GM12878 (cell line): ENCODE data around the gene ARFGAP3. TPM values are rescaled to one million over a fixed set of nuclear protein-coding genes. Genes with fewer than 3 reads are reported as not detected.
"Not testable (repeated sequence)": the region's sequence is repeated elsewhere in the genome, so short reads cannot be mapped to it uniquely, and the experiment has no call there.

Experiments
- ATAC-seq: fragments of 200-7000 bp; cut with Tn5 transposase; 3 replicates; pipeline ENCODE4 v1.9.1; 2020; ENCODE audit warnings: mild to moderate bottlenecking, moderate library complexity
- BruUV-seq: library from RNA; stranded (reverse); fragments of 400-500 nt; replicated peaks from 2 replicates; lab custom pipeline; 2021; lab: Mats Ljungman, UMichigan
- CTCF ChIA-PET: fragments of 300-600 bp; sonication (Branson Sonifier 250); formaldehyde crosslinking; extraction: SDS; loops from one replicate; lab custom pipeline; 2021; ENCODE audit warnings: inconsistent platforms; lab: Yijun Ruan, JAX
- POLR2A ChIA-PET: fragments of 350-600 bp; formaldehyde crosslinking; extraction: SDS; loops from one replicate; lab custom pipeline; 2021; ENCODE audit warnings: inconsistent platforms; lab: Charles Lee
- RAD21 ChIA-PET: fragments of 300-600 bp; sonication (Branson Sonifier 250); formaldehyde crosslinking; loops from one replicate; lab custom pipeline; 2023; ENCODE audit warnings: antibody characterized with exemption; ENCODE audit not compliant: unreplicated experiment; lab: Charles Lee
- SMC1A ChIA-PET: fragments of 300-600 bp; sonication (Branson Sonifier 250); formaldehyde crosslinking; loops from one replicate; lab custom pipeline; 2023; ENCODE audit not compliant: unreplicated experiment, uncharacterized antibody; lab: Charles Lee
- DNase-seq: peaks from one replicate; pipeline ENCODE4 v3.0.0-alpha.2; 2011; ENCODE audit warnings: low read depth, low spot score
- FAIRE-seq: peaks from 3 replicates; lab custom pipeline; 2011; peaks lifted over from hg19 to GRCh38; lab: Jason Lieb, UNC
- H2AFZ ChIP-seq: 2 replicates; pipeline ENCODE4 v1.6.0; 2011; ENCODE audit warnings: low read depth, low read length, control low read depth; ENCODE audit not compliant: control insufficient read depth
- H3K27ac ChIP-seq: 2 replicates; pipeline ENCODE4 v1.5.1; 2011; ENCODE audit warnings: control low read depth; ENCODE audit not compliant: control insufficient read depth, insufficient read depth
- H3K27me3 ChIP-seq, 2 experiments: replicated peaks in 1 of 2; 2 replicates each; pipeline versions ENCODE4 v1.6.0 to v1.6.1; 2011; ENCODE audit warnings: low read length in 1 of 2; ENCODE audit not compliant: control insufficient read depth in 2 of 2, insufficient read depth in 2 of 2
- H3K36me3 ChIP-seq, 2 experiments: 2 replicates each; pipeline ENCODE4 v1.5.1; 2011; ENCODE audit warnings: low read length in 1 of 2; ENCODE audit not compliant: control insufficient read depth in 2 of 2, insufficient read depth in 2 of 2
- H3K4me1 ChIP-seq: 2 replicates; pipeline ENCODE4 v1.6.1; 2011; ENCODE audit warnings: mild to moderate bottlenecking, low read length, moderate library complexity, mixed read lengths; ENCODE audit not compliant: control insufficient read depth, insufficient read depth
- H3K4me2 ChIP-seq: 2 replicates; pipeline ENCODE4 v1.6.0; 2011; ENCODE audit warnings: control low read depth; ENCODE audit not compliant: control insufficient read depth, insufficient read depth
- H3K4me3 ChIP-seq: fragments of 200-600 bp; sonication (generic); 2 replicates; pipeline ENCODE4 v1.5.1; 2016
- H3K79me2 ChIP-seq: 2 replicates; pipeline ENCODE4 v1.6.0; 2011; ENCODE audit warnings: low read length; ENCODE audit not compliant: control insufficient read depth, insufficient read depth
- H3K9ac ChIP-seq: 2 replicates; pipeline ENCODE4 v1.8.0; 2011; ENCODE audit warnings: low read length, control low read depth, mixed read lengths; ENCODE audit not compliant: control insufficient read depth, insufficient read depth
- H3K9me3 ChIP-seq: replicated peaks from 3 replicates; pipeline ENCODE4 v1.5.1; 2011; ENCODE audit warnings: mild to moderate bottlenecking, low read length; ENCODE audit not compliant: control insufficient read depth, insufficient read depth
- H4K20me1 ChIP-seq: 2 replicates; pipeline ENCODE4 v1.6.0; 2011; ENCODE audit not compliant: control insufficient read depth, insufficient read depth
- BCL11A ChIP-seq: IDR thresholded peaks from 2 replicates; pipeline ENCODE4 v1.6.1; 2011; ENCODE audit warnings: low read depth, low read length
- EED ChIP-seq: sonication (generic); IDR thresholded peaks from 2 replicates; pipeline ENCODE4 v1.6.1; 2016; ENCODE audit warnings: antibody characterized with exemption, low read depth
- GATAD2B ChIP-seq: fragments of 450-650 bp; conservative IDR thresholded peaks from 2 replicates; pipeline ENCODE4 v1.6.1; 2017; ENCODE audit warnings: low read depth, mild to moderate bottlenecking, moderate library complexity
- SPI1 ChIP-seq: IDR thresholded peaks from 2 replicates; pipeline ENCODE4 v1.6.1; 2011; ENCODE audit warnings: low read depth, mild to moderate bottlenecking, low read length, moderate library complexity, borderline replicate concordance; ENCODE audit not compliant: insufficient read depth
- WGBS: methylation state at CpG from one replicate; pipeline ENCODE4 v1.1.6; 2016; ENCODE audit warnings: low lambda C conversion rate; ENCODE audit not compliant: insufficient replicate concordance, insufficient coverage; ENCODE audit errors: missing lambda C conversion rate; 5-methylcytosine and 5-hydroxymethylcytosine counted together
- in situ Hi-C: fragments of 300-500 bp; cut with MboI; formaldehyde crosslinking; loops from 9 replicates; pipeline ENCODE4 v1.14.3; 2018; ENCODE audit warnings: mixed read lengths
- intact Hi-C: fragments of 100-400 bp; cut with micrococcal nuclease; formaldehyde crosslinking; loops from one replicate; pipeline ENCODE4 v1.14.2; 2022; ENCODE audit not compliant: unreplicated experiment
- polyA plus RNA-seq, 11 experiments: library from polyadenylated mRNA; depleted of rRNA in 4 of 11; unstranded in 6 of 11; stranded (reverse) in 5 of 11; fragments of >200 nt; fragmentation: Nextera tagmentation in 4 of 11; fragmentation: Illumina TruSeq in 1 of 11; extraction: Ambion mirVana in 4 of 11; extraction: Trizol in 1 of 11; gene quantifications; 1 replicate in 1 of 11; 2 replicates in 10 of 11; pipeline versions ENCODE4 v1.2.1 to v1.2.3, GENCODE V29; 2011 to 2016; ENCODE audit warnings: inconsistent platforms in 2 of 11, missing spikeins in 2 of 11, low read depth in 1 of 11
- total RNA-seq, 4 experiments: library from RNA; depleted of rRNA in 3 of 4; stranded (reverse); fragments of >200 nt in 3 of 4; fragmentation: Illumina TruSeq in 1 of 4; extraction: Trizol in 1 of 4; gene quantifications; 2 replicates each; pipeline versions ENCODE4 v1.2.1 to v1.2.3, GENCODE V29; 2013 to 2021
- TF ChIP-seq, protein P1 (sequence below): fragments of 450-650 bp; IDR thresholded peaks from 2 replicates; pipeline ENCODE4 v1.6.1; 2018; ENCODE audit warnings: mild to moderate bottlenecking, low read depth, moderate library complexity; ENCODE audit not compliant: partially characterized antibody

ARFGAP3 gene
- total and polyA plus RNA-seq, 10 of the 15 experiments (the other 5 are each of a cell fraction or from before 2014, with no cell fraction given), result 29.7 to 50.8 (median 39.5) TPM

DNA sequence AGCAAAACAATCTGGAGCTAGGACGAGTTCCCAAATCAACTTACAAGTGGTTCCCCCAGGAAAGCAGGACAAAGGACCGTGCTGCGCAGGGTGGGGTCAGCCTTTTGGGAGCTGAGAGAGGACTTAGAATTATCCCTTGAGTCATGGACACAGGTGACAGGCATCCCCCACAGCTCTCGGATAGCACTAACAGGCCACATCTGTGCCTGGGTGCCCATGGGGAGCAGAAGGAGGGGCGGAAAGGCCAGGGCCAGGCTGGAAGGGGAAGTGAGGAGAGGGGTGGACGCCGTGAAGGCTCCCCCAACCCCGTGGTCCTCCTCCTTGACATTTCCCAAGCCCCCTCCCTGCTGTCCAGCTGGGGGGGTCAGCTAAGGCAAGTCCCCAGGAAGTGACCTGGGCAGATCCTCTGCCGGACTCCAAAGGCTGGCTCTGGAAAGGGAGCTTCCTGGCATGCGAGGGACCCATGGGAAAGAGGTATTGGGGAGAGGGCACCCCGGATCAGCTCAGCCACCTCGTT is 104.8 kb downstream of the ARFGAP3 start:
- H3K27ac ChIP-seq, result peak overlapping the region; percentile 61
- 58% methylated on average over 12 of the region's 12 CpGs for WGBS
- no peaks in the 10 kb centered on the region for H4K20me1 ChIP-seq
- H2AFZ ChIP-seq, result peak overlapping the region; percentile 8; the same call in 1 of the 2 replicates
- FAIRE-seq, result no peak
- peak overlapping the region; percentile 63 for H3K4me2 ChIP-seq
- ATAC-seq, result peak; percentile 62
- RAD21 ChIA-PET, result interaction anchor here (0.9 to 2.8 kb wide), 9 partner anchors 11 to 1134 kb away, joined by 3 to 24 read pairs (median 4); no protein-coding TSS in a partner anchor
- TF ChIP-seq BCL11A (no peak), SPI1 (peak; percentile 37; the same call in 1 of the 2 replicates), EED (peak; percentile 44), GATAD2B (0 out of 2 replicates have a peak, but pooled peaks have one; percentile 23)
- TF ChIP-seq, protein P1, sequence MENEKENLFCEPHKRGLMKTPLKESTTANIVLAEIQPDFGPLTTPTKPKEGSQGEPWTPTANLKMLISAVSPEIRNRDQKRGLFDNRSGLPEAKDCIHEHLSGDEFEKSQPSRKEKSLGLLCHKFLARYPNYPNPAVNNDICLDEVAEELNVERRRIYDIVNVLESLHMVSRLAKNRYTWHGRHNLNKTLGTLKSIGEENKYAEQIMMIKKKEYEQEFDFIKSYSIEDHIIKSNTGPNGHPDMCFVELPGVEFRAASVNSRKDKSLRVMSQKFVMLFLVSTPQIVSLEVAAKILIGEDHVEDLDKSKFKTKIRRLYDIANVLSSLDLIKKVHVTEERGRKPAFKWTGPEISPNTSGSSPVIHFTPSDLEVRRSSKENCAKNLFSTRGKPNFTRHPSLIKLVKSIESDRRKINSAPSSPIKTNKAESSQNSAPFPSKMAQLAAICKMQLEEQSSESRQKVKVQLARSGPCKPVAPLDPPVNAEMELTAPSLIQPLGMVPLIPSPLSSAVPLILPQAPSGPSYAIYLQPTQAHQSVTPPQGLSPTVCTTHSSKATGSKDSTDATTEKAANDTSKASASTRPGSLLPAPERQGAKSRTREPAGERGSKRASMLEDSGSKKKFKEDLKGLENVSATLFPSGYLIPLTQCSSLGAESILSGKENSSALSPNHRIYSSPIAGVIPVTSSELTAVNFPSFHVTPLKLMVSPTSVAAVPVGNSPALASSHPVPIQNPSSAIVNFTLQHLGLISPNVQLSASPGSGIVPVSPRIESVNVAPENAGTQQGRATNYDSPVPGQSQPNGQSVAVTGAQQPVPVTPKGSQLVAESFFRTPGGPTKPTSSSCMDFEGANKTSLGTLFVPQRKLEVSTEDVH, result no peak
- TF ChIP-seq, all 136 proteins: peak for 3
- H3K9me3 ChIP-seq, result no peaks in the 10 kb centered on the region
- no peak for DNase-seq
- no peaks in the 10 kb centered on the region for H3K27me3 ChIP-seq
- no peaks in the 10 kb centered on the region for H3K79me2 ChIP-seq
- no peak overlapping the region for H3K4me3 ChIP-seq
- no peaks in the 10 kb centered on the region for H3K36me3 ChIP-seq
- POLR2A ChIA-PET, result interaction anchor here (0.6 to 4.5 kb wide), 7 partner anchors 9 to 90 kb away, joined by 3 to 26 read pairs (median 6); no protein-coding TSS in a partner anchor
- TSS peak; percentile 96 for BruUV-seq
- intact Hi-C loops, result no loop called here
- CTCF ChIA-PET, result interaction anchor here (0.6 to 1.8 kb wide), 4 partner anchors 13 to 89 kb away, joined by 3 to 7 read pairs (median 4); no protein-coding TSS in a partner anchor
- H3K9ac ChIP-seq, result no peak overlapping the region
- H3K4me1 ChIP-seq, result peaks cover 22% of the 10 kb centered on the region
- SMC1A ChIA-PET, result interaction anchor here (0.6 to 2.4 kb wide), 9 partner anchors 13 to 109 kb away, joined by 3 to 13 read pairs (median 5); no protein-coding TSS in a partner anchor
- in situ Hi-C loops, result no loop called here

DNA sequence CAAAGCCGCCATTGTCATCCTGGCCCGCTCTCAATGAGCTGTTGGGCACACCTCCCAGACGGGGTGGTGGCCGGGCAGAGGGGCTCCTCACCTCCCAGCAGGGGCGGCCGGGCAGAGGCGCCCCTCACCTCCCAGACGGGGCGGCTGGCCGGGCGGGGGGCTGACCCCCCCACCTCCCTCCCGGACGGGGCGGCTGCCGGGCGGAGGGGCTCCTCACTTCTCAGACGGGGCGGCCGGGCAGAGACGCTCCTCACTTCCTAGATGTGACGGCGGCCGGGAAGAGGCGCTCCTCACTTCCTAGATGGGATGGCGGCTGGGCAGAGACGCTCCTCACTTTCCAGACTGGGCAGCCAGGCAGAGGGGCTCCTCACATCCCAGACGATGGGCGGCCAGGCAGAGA is 106.7 kb downstream of the ARFGAP3 start:
- 80% methylated on average over 4 of the region's 28 CpGs for WGBS
- BruUV-seq, H3K4me2 ChIP-seq, ATAC-seq, H3K79me2 ChIP-seq, H3K9me3 ChIP-seq, RAD21 ChIA-PET, H3K36me3 ChIP-seq, CTCF ChIA-PET, DNase-seq, H3K27me3 ChIP-seq, intact Hi-C loops, H2AFZ ChIP-seq, H3K9ac ChIP-seq, H3K4me3 ChIP-seq, H3K27ac ChIP-seq, in situ Hi-C loops, SMC1A ChIA-PET, FAIRE-seq, H4K20me1 ChIP-seq: not testable (repeated sequence)
- peaks cover 19% of the 10 kb centered on the region for H3K4me1 ChIP-seq
- POLR2A ChIA-PET, result interaction anchor here (0.6 kb wide), 1 partner anchor 22 kb away, joined by 9 read pairs; no protein-coding TSS in a partner anchor
